Stimulated activated CD8-positive, alpha-beta memory T cell treated with anti-CD3 and anti-CD28 coated beads, Interleukin-4, amount 100 ng/mL, for 48 hours (primary cell): ENCODE measurements around the gene RAD52.

ENCODE experiments used
- DNase-seq: peaks from one replicate; pipeline ENCODE4 v3.0.0-alpha.2; 2020

The RAD52 gene

DNA sequence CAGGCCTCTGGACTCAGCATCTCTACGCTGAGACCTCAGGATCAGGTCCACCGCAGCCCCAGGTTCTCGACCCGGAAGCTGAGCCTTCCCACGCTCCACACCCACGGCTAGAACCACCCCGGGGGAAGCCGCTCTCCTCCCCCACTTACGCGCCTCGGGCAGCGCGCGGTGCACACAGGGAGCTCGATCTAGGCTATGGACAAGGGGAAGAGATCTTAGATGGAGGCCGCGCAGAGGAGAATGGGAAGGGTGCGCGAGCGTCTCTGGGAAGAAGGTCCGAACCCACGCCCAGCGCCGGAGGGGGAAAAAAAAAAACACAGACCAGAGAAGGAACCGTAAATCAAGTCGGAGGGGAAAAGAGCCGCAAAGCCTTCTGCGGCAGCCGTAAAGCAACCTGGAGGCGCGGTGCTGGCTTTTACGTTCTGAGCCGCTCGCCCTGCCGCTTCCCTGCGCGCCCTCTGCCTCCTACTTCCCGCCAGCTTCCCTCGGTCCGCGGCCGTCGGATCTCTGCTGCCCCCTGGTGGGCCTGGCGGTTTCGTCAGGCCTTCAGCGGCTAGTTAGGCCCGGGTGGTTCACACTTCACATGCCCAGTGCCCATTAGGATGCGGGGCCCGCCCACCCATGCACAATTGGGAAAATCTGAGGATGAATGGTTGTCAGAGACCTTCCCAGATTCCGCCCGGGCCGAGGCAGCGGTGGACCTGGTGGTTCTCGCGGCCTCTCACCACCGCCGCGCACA is at the start of gene RAD52:
TSS of gene RAD52 (minus strand) at position 242 of the 739 bp plus-strand sequence. CDS start 16,636 bp downstream, outside the sequence.
- peak; percentile 99 for DNase-seq

DNA sequence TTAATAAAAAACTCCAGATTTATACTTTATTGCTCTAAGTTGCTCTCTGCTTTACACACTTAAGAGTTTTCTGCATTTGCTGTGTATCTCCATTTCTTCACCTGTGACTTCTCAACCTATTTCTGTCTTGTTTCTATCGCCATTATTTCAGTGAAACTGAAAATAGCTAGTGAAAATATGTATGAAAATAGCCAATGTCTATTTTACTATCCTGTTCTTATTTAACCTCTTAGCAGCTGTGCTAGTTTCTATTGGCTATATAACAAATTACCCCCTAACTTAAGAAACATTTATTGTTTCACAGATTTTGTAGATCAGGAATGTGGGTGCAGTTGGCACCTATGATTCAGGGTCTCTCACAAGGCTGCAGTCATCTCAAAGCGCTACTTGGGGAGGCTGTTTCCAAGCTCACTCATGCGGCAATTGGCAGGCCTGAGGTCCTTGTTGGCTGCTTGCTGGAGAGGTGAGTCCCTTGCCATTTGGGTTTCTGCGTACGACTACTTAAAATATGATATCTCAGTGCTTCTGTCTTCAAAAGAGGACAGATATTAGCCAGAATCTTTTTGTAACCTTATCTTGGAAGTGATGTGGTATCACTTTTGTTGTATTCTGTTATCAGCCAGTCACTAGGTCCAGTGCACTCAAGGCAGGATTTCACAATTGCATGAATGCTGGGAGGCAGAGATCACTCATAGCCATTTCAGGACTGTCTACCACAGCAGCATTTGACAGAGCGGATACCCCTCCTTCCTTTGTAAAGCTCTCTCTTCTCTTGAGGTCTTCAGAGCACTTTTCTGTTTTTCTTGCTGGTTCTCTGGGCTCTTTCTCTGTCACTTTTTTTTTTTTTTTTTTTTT is 48.8 kb upstream of the RAD52 start:
- DNase-seq, result no peak

DNA sequence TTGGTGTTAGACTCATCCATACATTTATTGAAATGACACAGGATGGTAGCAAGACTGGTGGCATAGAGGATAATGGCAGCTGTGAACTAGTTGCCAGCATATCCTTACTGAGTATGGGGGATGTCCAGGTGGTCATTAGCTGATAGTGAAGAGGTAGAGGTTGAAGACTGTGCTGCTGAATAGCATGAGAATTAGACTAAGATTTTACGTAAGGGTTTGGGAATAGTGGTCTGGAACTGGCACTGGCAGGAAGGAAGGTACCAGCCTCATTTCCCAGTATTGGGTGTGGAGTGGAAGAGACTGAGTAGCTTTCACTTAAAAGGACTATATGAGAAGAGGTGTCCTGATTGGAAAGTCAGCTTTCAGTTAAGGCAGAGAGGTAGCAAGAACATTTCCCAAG is 48.0 kb upstream of the RAD52 start:
- no peak for DNase-seq

DNA sequence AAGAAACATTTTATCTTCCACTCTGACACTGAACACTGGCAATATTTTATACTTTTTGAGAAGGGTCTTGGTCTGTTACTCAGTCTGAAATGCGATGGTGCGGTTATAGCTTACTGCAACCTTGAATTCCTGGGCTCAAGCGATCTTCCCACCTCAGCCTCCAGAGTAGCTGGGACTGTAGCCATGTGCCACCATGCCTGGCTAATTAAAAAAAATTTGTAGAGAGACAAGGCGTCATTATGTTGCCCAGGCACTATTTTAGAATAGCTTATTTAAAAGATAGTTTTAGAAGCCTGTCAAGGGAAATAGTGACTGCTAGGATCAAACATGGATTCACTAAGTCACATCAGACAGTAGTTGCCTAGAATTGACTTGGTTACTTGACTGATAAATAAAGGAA is 47.4 kb upstream of the RAD52 start:
- no peak for DNase-seq

DNA sequence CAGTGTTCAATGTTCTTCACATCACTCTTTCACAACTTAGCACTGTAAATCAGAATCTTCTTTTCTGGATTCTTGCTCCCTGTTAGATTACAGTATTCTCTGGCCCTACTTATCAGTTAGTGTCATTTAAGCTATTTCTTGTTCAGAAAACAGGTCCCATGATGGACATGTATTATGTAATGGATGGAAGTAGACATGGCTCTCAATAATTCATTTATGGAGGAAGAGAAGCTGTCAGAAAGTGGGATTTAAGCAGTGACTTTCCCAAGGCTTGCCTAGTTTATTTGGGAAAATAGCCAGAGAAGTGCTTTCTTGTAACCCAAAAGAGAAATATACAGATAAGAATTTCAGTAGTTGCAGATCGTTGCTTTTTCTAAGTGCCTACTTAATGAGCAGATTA is 43.2 kb upstream of the RAD52 start:
- no peak for DNase-seq

DNA sequence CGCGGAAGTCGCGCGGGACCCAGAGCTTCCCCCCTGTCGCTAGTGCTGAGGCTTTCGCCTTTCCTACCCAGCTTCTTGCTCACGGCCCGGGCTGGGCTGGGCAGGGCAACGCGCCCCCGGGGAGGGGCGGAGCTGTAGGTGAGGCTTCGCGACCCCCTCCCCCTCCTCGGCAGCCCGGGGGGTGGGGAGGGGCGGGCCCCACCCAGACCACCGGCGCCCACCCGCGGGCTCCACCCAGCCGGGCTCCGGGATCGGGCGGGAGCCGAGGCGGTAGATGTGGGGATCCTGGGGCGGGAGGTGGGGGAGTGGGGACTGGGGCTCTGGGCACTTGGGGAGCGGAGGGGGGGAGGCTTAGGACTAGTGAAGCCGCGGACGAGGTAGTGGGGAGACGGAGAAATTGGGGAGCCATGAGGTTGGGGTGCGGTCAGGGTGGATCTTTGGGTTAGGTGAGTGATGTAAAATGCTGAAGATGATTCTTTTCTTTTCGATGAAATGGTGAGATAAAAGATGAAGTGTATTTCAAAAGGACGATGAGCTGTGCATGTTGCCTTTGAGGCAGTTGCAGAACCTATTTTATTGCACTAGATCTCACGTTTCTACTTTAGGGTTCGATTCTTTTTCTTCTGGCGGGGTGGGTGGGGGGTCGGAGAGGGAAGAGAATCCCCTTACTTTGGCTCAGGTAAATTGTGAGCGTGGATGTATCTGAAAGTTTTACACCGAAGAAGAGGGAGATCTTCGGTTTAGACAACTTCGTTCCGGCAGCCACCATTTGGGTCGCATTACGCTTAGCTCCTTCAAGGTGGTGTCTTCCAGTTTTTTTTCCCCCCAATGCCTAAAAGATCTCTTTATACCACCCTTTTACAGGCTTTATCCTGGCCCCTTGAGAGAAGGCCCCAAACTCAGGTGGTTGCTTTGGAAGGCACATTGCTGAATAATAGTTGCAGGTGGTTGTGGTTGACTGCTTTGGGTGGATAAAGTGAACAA is 42.1 kb upstream of the RAD52 start:
- DNase-seq, result peak; percentile 57

DNA sequence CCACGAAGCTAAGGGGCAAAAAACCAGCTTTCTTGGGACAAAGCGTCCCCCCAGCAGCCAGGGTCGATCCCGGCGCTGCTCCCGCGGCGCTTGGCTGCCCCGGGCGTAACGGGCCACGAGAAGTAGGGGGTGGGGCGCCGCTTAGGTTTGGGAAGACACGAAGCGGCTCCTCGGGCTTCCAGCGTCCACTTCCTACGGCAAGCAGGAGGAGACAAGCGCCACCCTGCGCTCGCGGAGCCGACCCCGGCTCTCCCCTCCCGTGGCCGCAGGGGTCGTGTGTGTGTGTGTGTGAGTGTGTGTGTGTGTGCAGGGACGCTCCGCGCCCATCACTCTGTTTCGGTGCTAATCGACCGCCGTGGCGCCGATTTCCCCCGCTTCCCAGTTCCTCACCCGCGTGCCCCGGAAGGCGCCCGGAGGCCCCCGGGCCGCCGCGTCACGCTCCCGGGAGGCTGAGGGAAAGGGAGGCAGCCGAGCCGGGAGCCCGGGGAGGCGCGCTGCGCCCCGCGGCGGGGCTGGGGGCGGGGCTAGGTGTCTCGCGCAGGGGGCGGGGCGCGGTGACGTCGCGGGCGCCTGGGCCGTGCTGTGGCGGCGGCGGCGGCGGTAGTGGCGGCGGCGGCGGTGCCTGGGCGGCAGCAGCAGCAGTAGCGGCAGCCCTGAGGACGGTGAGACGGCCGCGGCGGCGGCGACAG is 41.3 kb upstream of the RAD52 start, which contains the start of gene ERC1:
TSS of gene ERC1 (plus strand) at position 563 of the 689 bp plus-strand sequence. CDS start 36,681 bp downstream, outside the sequence.
- DNase-seq, result peak; percentile 86

DNA sequence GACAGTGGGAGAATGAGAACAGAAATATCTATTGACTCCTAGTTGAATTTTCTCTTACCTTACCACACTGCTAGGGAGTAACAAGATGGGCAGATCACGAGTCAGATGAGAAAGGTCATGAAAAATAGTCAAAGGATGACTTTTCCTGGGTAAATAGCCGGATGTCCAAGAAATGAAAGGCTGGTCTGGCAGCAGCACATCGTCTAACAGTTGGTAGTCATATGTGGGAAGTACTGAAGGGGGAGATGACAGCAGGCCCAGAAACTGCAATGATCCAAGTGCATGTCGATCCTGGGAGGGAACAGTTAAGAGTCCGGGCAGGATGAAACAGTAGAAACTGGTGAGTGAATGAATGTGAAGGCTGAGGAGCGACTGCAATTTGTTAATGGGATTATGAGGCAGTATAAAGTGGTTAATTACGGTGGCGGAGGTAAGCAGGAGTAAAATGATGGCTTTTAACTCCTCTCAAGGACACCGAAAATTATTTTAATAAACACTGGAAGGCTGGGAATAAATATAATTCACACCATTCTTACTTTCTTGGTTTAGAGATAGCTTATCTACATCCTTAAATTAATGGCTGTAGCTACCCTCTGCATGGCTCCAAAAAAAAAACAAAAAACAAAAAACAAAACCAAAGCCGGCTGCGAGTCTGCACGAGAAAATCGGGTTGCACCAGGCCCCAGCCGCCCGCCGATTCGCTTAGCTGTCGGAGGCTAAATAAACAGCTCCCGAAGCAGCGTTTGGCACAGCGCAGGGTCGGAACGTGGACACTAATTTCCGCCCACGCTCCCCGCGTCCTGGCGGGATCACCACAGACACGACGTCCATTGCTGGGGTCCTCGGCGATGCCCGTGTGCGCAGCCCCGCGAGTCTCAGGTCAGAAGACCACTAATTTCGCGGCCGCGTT is 40.5 kb upstream of the RAD52 start:
- DNase-seq, result peak; percentile 74

DNA sequence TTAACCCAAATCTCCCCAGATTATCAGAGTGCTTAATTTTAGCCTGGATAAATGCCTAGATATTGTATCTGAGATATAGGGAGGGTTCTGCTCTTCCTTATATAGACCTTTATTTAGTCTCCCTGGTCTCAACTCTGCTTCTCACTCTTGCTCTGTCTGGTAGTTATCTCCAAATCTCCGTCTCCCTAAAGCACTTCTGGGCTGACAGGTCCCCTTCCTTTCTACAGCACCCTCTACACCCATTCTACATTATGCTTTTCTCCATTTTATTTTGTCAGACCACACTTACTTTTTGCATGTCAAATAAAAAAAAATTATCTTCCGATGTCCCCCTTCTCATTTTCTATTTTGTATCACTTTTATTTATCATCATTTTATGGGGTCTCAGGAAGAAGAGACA is 39.6 kb upstream of the RAD52 start:
- no peak for DNase-seq

DNA sequence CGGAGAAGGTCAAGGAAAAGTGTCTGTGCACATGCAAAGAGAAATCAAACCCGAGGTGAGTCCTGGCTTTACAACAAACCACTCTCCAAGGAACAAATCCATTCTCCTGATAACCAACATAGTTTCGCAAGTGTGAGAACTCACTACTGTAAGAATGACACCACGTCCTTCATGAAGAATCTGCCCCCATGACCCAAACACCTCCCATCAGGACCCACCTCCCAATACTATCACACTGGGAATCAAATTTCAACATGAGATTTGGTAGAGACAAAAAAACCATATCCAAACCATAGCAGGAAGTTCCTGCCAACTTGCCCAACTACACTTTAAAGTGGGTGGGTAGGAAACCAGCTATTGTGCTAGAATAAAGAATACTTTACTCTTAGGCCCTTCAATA is 39.2 kb upstream of the RAD52 start:
- no peak for DNase-seq

DNA sequence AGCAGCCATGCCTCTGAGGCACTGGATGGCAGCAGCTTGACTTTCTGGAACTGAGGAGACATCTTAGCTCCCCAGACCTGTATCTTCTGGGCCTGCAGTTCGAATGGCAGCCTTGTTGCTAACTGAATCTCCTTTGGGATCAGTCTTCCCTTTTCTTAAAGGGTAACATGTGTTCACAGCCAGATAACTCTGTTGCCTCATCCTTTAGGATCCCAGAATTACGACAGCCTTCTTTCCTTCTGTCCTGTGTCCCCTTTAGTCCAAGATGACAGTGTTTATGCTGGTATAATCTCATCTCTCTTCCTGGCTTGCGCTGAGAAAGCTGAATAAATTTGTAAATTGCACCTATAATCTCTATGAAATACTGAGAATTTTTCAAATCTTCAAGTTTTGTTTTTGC is 32.5 kb upstream of the RAD52 start:
- no peak for DNase-seq

DNA sequence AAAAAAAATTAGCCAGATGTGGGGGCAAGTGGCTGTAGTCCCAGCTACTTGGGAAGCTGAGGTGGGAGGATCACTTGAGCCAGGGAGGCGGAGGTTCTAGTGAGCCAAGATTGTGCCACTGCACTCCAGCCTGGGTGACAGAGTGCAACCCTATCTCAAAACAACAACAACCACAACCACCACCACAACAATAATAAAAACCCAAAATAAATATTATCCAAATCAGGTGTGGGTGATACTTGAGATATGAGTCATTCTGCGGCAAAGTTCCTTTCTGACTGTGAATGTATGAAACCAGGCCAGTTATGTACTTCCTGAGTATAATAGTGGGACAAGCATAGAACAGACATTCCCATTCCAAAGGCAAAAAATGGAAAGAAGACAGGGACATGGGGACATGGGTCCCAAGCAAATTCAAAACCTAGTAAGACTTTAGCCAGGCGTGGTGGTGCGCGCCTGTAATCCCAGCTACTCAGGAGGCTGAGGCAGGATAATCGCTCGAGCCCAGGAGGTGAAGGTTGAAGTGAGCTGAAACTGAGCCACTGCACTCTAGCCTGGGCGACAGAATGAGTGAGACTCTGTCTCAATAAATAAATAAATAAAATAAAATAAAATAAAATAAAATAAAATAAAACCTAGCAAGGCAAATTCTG is 31.8 kb upstream of the RAD52 start:
- DNase-seq, result no peak

DNA sequence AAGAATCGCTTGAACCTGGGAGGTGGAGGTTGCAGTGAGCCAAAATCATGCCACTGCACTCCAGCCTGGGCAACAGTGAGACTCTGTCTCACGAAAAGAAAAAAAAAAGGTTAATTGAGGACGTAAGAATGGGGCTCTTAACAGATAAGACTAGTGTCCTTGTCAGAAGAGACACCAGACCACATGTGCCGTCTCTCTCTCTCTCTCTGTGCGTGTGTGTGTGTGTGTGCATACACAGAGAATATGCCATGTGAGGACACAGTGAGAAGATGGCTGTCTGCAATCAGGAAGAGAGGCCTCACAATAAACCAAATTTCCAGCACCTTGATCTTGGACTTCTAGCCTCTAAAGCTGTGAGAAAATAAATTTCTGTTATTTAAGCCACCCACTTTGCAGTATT is 29.9 kb upstream of the RAD52 start:
- no peak for DNase-seq

DNA sequence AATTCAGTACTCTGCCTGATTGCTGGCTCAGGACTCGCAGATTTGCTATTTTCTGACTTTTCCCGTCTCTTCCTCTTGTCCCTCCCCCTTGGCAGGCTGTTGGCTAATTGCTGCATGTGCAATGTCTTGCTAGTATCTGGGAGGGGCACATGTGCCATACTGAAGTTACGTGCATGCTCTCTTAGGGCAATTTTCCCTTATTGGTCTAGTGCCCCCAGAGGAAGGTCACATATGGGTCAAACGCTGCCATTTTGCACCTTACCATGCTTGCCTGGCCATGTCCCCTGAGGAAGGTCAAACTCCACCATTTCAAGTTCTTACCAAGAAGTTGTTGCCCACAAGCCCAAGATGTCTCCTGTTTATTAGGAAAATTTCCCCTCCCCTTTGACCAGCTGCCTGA is 27.7 kb upstream of the RAD52 start:
- DNase-seq, result no peak

DNA sequence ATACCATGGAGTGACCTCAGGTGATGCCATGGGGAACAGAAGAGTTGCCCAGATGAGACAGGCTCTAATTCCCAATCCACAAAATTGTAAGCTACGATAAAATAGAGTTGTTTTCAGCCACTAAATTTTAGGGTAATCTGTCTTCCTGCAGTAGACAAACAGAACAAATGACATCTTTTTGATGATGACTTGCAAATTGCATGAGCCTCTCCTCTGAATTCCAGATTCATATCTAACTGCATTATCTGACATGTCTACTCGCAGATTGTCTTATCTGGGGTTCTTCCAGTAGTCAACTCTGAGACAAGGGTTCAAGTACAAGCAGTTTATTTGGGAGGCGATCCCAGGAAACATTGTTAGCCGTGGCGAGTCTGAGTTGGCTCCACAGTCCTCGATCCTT is 27.1 kb upstream of the RAD52 start:
- DNase-seq, result no peak

DNA sequence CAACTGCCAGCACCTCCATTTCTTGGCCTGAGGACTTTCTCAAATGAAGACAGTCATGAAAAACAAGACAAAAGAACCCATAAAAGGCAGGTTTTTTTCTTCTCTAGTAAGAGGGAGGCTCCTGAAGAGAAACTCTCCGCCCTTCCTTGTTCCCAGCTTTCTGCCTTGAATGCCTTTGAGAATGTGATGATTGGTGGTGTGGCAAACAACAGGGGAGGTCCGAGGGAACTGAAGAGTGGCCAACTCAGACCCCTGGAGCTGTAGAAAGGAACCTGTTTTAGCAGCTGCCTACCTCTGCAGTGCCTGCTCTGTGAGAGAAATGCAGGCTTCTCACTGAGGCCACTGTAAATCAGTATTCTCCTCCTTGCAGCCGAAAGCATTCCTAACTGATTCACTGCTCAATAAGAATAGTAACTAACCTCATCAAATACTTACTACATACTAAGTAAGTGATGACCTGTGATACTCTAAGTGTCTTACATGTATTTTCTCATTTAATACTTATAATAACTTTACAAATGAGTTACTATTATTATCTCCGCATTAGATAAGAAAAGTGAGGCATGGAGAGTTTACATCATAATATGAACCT is 24.9 kb upstream of the RAD52 start:
- no peak for DNase-seq

DNA sequence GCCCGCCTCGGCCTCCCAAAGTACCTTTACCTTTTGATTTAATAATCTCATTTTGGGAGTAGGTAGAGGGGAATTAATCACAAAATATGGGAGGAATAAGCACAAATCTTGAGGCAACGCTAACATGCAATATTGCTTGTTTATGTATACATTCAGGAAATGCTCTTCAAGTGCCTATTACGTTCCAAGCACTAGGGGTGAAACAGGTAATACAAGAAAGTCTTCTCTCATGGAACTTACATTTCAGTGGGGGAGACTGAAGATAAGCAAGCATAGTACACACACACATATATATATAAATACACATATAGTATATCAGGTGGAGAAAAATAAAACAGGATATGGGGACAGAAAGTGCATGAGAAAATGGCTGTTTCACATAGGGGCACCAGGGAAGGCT is 22.5 kb upstream of the RAD52 start:
- DNase-seq, result no peak

DNA sequence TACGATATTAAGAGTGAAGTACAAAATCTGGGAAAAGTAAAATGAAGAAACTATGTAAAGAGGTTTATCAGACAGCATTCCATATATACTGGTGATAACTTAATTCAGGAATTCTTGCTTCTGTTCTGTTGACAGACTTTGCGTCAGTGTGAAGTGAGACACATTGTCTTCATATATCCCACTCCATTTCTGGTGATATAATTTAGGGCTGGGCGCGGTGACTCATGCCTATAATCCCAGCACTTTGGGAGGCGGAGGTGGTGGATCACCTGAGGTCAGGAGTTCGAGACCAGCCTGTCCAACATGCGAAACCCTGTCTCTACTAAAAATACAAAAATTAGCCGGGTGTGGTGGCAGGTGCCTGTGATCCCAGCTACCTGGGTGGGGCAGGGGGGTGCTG is 20.3 kb upstream of the RAD52 start:
- no peak for DNase-seq

DNA sequence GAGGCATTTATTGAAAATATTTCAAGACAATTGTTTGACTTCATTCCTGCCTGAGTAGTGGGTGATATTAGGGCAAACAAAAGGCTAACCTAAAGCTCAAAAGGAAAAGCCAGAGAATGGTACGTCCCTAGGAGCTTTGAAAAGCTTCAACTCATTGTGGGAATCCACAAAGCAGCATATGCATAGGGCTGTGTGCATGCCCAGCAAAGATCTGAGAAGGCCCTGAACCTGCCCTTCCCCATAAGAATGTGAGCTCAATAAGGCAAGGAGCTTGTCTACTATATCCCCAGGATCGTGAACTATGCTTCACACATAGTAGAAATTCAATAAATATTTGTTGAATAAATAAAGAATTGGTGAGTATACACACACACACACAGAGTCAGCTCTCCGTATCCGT is 19.1 kb upstream of the RAD52 start:
- DNase-seq, result no peak

DNA sequence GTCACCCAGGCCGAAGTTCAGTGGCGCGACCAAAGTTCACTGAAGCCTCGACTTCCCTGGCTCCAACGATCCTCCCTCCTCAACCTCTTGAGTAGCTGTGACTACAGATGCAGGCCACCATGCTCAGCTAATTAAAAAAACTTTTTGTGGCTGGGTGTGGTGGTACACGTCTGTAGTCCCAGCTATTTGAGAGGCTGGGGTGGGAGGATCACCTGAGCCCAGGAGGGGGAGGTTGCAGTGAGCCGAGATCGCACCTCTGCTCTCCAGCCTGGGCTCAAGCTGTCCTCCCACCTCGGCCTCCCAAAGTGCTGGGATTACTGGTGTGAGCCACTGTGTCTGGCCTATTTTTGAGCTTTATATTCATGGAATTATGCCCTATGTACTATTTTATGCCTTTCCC is 18.1 kb upstream of the RAD52 start:
- DNase-seq, result no peak
